GM12892 (cell line): Measurements from ENCODE around the gene UBR3.

ENCODE experiments used
- POLR2A ChIP-seq: IDR thresholded peaks from 2 replicates; pipeline ENCODE4 v1.6.1; 2011; ENCODE audit warnings: low read depth, low read length, control low read depth
- POLR2AphosphoS5 ChIP-seq: IDR thresholded peaks from 2 replicates; pipeline ENCODE4 v1.6.1; 2011; ENCODE audit warnings: low read depth, low read length, control low read depth
- TAF1 ChIP-seq: IDR thresholded peaks from 2 replicates; pipeline ENCODE4 v1.6.1; 2011; ENCODE audit warnings: low read depth, mild to moderate bottlenecking, control low read depth, low read length, borderline replicate concordance

DNA sequence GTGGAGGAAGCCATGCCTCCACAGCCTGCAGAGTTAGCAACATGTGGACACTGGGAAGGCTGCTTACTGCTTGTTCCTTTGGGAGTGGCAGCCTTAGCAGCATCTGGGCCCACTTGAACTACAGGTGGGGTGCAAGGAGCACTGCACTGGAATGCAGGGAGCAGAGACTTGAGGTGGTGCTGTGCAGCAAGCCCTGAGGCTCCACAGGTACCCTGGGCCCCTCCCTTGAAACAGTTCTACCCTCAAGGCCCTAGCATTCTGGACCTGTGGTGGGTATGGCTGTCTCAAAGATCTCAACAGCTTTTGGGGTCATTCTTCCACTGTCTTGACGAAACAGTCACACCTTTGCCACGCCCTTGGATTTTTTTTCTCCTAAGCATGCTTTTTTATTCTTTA, 13.5 kb downstream of the UBR3 start:
- no peak for TF ChIP-seq POLR2AphosphoS5
- TF ChIP-seq TAF1: no peak
- TF ChIP-seq POLR2A: no peak
